ENCODE results near the gene ZFR. TPM values are rescaled to one million over a fixed set of nuclear protein-coding genes. Genes with fewer than 3 reads are reported as not detected.

The ZFR gene
- total and polyA plus RNA-seq, 10 donors = 25.1 to 74.5 (median 51.8) TPM

- Histone ChIP-seq H3K4me3 (peak within 1 kb of the TSS; percentile 53 to 91 (median 82)), H3K27ac (peak within 1 kb of the TSS; percentile 91 to 99 (median 98)), H3K4me1 (peaks cover 19 to 54% (median 42%) of the 10 kb centered on the region in 6 donors), H3K36me3 (no peaks in the 10 kb centered on the region), H3K27me3 (replicated peaks in 1 of 7) (no peaks in the 10 kb centered on the region), H3K9me3 (no peaks in the 10 kb centered on the region)
- TF ChIP-seq CTCF (IDR thresholded peaks at IDR 0.05 in 8 of 11, conservative IDR thresholded peaks at IDR 0.05 in 3 of 11) (peak in 2 of 11 experiments; percentile 19 to 24), POLR2A (IDR thresholded peaks at IDR 0.05) (peak in 2 of 3 donors; percentile 82 to 93), POLR2AphosphoS5 (IDR thresholded peaks at IDR 0.05) (peak; percentile 88 to 93 (median 92))
- intact Hi-C loops (cut with DNase I; ENCODE audit: low total_unique reads) = no loop called here
- peak; percentile 100 for DNase-seq
- 0 to 1% (median 1%) methylated on average over 6 to 83 of the region's 83 CpGs for WGBS, 5 donors
Observed at GRCh38 chr5:32312595-32313332, 131.8 kb downstream of the ZFR start, which contains the start of gene MTMR12. Gene MTMR12 (minus strand): TSS chr5:32312939. CDS start chr5:32312838, 101 bp downstream.

DNA sequence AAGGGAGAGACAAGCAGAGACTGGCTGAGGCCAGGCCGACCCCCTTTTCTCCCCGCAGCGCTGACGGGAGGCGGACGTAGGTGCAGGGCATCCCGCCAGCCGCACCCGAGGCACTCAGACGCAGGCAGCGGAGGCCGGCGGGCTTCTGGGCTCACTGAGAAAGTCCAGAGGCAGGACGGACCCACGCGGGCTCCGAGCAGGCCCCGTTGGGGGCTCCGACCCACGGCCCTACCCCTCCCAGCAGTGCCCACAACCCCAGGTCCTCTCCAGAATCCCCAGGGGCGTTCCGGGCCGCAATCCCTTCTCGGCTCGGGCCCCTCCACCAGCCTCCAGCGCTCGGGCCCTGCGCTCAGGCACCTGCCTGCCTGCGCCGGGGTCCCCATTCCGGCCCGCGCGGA lies 132.3 kb downstream of the ZFR start:
- Histone ChIP-seq H3K4me1 (peaks cover 19 to 59% (median 42%) of the 10 kb centered on the region in 6 donors), H3K4me3 (peak overlapping the region; percentile 53 to 91 (median 82)), H3K9me3 (no peaks in the 10 kb centered on the region), H3K27ac (peak overlapping the region; percentile 86 to 99 (median 98)), H3K27me3 (replicated peaks in 1 of 7) (no peaks in the 10 kb centered on the region), H3K36me3 (no peaks in the 10 kb centered on the region)
- intact Hi-C loops (cut with DNase I; ENCODE audit: low total_unique reads) = no loop called here
- WGBS, 5 donors = 0 to 1% (median 1%) methylated on average over 13 to 34 of the region's 34 CpGs
- peak; percentile 94 for DNase-seq
- no peak for TF ChIP-seq CTCF (IDR thresholded peaks at IDR 0.05 in 8 of 11, conservative IDR thresholded peaks at IDR 0.05 in 3 of 11)
- TF ChIP-seq POLR2AphosphoS5 (IDR thresholded peaks at IDR 0.05) = peak; percentile 76 to 80 (median 79)
- peak in 1 of 3 donors; percentile 34 for TF ChIP-seq POLR2A (IDR thresholded peaks at IDR 0.05)

GRCh38 chr5:32311404-32312196 lies 132.9 kb downstream of the ZFR start:
- no peaks in the 10 kb centered on the region for H3K9me3 ChIP-seq
- DNase-seq = peak; percentile 81
- no peak for TF ChIP-seq POLR2A (IDR thresholded peaks at IDR 0.05)
- no peak for TF ChIP-seq POLR2AphosphoS5 (IDR thresholded peaks at IDR 0.05)
- no peak for TF ChIP-seq CTCF (IDR thresholded peaks at IDR 0.05 in 8 of 11, conservative IDR thresholded peaks at IDR 0.05 in 3 of 11)
- WGBS, 5 donors = 31 to 49% (median 43%) methylated on average over 16 of the region's 16 CpGs
- peak overlapping the region; percentile 86 to 99 (median 98) for H3K27ac ChIP-seq
- peaks cover 19 to 64% (median 42%) of the 10 kb centered on the region in 6 donors for H3K4me1 ChIP-seq
- peak overlapping the region in 7 of 8 donors; percentile 70 to 91 (median 85) for H3K4me3 ChIP-seq
- H3K27me3 ChIP-seq (replicated peaks in 1 of 7) = no peaks in the 10 kb centered on the region
- intact Hi-C loops (cut with DNase I; ENCODE audit: low total_unique reads) = no loop called here
- no peaks in the 10 kb centered on the region for H3K36me3 ChIP-seq

All from spleen (tissue), 11 donors.